HCT116 (cell line): Measurements from ENCODE around the gene ZC3H13. TPM values are rescaled to one million over a fixed set of nuclear protein-coding genes. Genes with fewer than 3 reads are reported as not detected.

ENCODE experiments used
- ATAC-seq: fragments of 200-7000 bp; cut with Tn5 transposase; 2 replicates; pipeline ENCODE4 v1.9.1; 2020; ENCODE audit warnings: mild to moderate bottlenecking, moderate library complexity
- BruUV-seq: library from RNA; stranded (reverse); fragments of 400-500 nt; replicated peaks from 2 replicates; lab custom pipeline; 2021; lab: Mats Ljungman, UMichigan
- CTCF ChIA-PET: fragments of 300-600 bp; sonication (Branson Sonifier 250); formaldehyde crosslinking; loops from one replicate; lab custom pipeline; 2021; ENCODE audit warnings: antibody characterized with exemption; lab: Charles Lee
- POLR2A ChIA-PET: fragments of 300-600, 350-600 bp; sonication (Branson Sonifier 250); formaldehyde crosslinking; loops from one replicate; lab custom pipeline; 2021; ENCODE audit warnings: antibody characterized with exemption; lab: Charles Lee
- RAD21 ChIA-PET, 2 experiments: fragments of 300-600 bp; sonication (Branson Sonifier 250); formaldehyde crosslinking; loops; one replicate each; lab custom pipeline; 2023; ENCODE audit warnings: low total read pairs in 2 of 2; ENCODE audit not compliant: uncharacterized antibody in 2 of 2, unreplicated experiment in 2 of 2, low non-redundant PET in 1 of 2; lab: Charles Lee
- DNase-seq: peaks from one replicate; pipeline ENCODE4 v3.0.0-alpha.2; 2010; ENCODE audit warnings: low read depth, low spot score
- H2AFZ ChIP-seq: fragments of 200-600 bp; shearing (Covaris generic), sonication (generic); 2 replicates; pipeline ENCODE4 v1.6.1; 2017; ENCODE audit warnings: low read depth, mixed run types, mixed read lengths, antibody characterized with exemption, low read length; ENCODE audit not compliant: poor library complexity, severe bottlenecking
- H3K27ac ChIP-seq: 2 replicates; pipeline ENCODE4 v1.5.1; 2012; ENCODE audit warnings: low read depth, low read length
- H3K27me3 ChIP-seq: fragments of 200-600 bp; sonication (generic); 2 replicates; pipeline ENCODE4 v1.6.1; 2016; ENCODE audit warnings: mixed run types, low read length, mixed read lengths; ENCODE audit not compliant: insufficient read depth
- H3K36me3 ChIP-seq, 2 experiments: fragments of 200-500 bp in 1 of 2; fragments of 200-600 bp in 1 of 2; sonication (Bioruptor generic) in 1 of 2; sonication (generic) in 1 of 2; 2 replicates each; pipeline versions ENCODE4 v1.5.1 to v1.6.1; 2014 to 2016; ENCODE audit warnings: low read length in 2 of 2, inconsistent platforms in 1 of 2, mixed read lengths in 1 of 2, mixed run types in 1 of 2; ENCODE audit not compliant: insufficient read depth in 2 of 2, control insufficient read depth in 1 of 2
- H3K4me1 ChIP-seq, 2 experiments: fragments of 200-600 bp in 1 of 2; sonication (generic) in 1 of 2; 2 replicates each; pipeline versions ENCODE4 v1.5.1 to v1.6.1; 2012 to 2017; ENCODE audit warnings: low read length in 2 of 2, inconsistent platforms in 1 of 2, mild to moderate bottlenecking in 1 of 2, mixed read lengths in 1 of 2, mixed run types in 1 of 2, moderate library complexity in 1 of 2; ENCODE audit not compliant: insufficient read depth in 2 of 2, control insufficient read depth in 1 of 2
- H3K4me2 ChIP-seq: fragments of 200-600 bp; sonication (generic); 2 replicates; pipeline ENCODE4 v1.6.1; 2017; ENCODE audit warnings: mixed run types, low read length, mixed read lengths
- H3K4me3 ChIP-seq, 2 experiments: fragments of 200-600 bp in 1 of 2; sonication (generic) in 1 of 2; replicated peaks in 1 of 2; 2 replicates each; pipeline ENCODE4 v1.5.1; 2011 to 2016; ENCODE audit warnings: low read length in 2 of 2, control low read depth in 1 of 2, low read depth in 1 of 2, mild to moderate bottlenecking in 1 of 2, mixed read lengths in 1 of 2, mixed run types in 1 of 2
- H3K79me2 ChIP-seq: fragments of 200-600 bp; sonication (generic); 2 replicates; pipeline ENCODE4 v1.6.1; 2017; ENCODE audit warnings: mild to moderate bottlenecking, mixed run types, low read length, moderate library complexity, mixed read lengths; ENCODE audit not compliant: insufficient read depth
- H3K9ac ChIP-seq: fragments of 200-600 bp; sonication (generic); 2 replicates; pipeline ENCODE4 v1.6.1; 2016; ENCODE audit warnings: low read length, mixed read lengths
- H3K9me2 ChIP-seq: fragments of 200-600 bp; sonication (generic), shearing (Covaris generic); 2 replicates; pipeline ENCODE4 v1.6.1; 2017; ENCODE audit warnings: mixed run types, mild to moderate bottlenecking, moderate library complexity; ENCODE audit not compliant: insufficient read depth
- H3K9me3 ChIP-seq, 2 experiments: fragments of 200-500 bp in 1 of 2; fragments of 200-600 bp in 1 of 2; sonication (Bioruptor generic) in 1 of 2; sonication (generic) in 1 of 2; 2 replicates each; pipeline ENCODE4 v1.6.1; 2014 to 2017; ENCODE audit warnings: low read length in 2 of 2, mixed read lengths in 2 of 2, inconsistent platforms in 1 of 2, low read depth in 1 of 2, mild to moderate bottlenecking in 1 of 2, mixed run types in 1 of 2, moderate library complexity in 1 of 2; ENCODE audit not compliant: control insufficient read depth in 1 of 2, insufficient read depth in 1 of 2
- H4K20me1 ChIP-seq: fragments of 200-600 bp; sonication (generic), shearing (Covaris generic); 2 replicates; pipeline ENCODE4 v1.6.1; 2017; ENCODE audit warnings: mixed run types, mild to moderate bottlenecking, moderate library complexity; ENCODE audit not compliant: insufficient read depth
- CBX3 ChIP-seq: IDR thresholded peaks from 2 replicates; pipeline ENCODE4 v1.6.1; 2012; ENCODE audit warnings: low read depth
- ELF1 ChIP-seq: IDR thresholded peaks from 2 replicates; pipeline ENCODE4 v1.6.1; 2012; ENCODE audit warnings: low read depth, borderline replicate concordance
- POLR2AphosphoS5 ChIP-seq: IDR thresholded peaks from 2 replicates; pipeline ENCODE4 v1.6.1; 2011; ENCODE audit warnings: mild to moderate bottlenecking, low read depth, low read length, moderate library complexity
- REST ChIP-seq: IDR thresholded peaks from 2 replicates; pipeline ENCODE4 v1.6.1; 2012; ENCODE audit warnings: low read depth
- SIN3A ChIP-seq: IDR thresholded peaks from 2 replicates; pipeline ENCODE4 v1.6.1; 2012; ENCODE audit warnings: low read depth
- YY1 ChIP-seq: IDR thresholded peaks from 2 replicates; pipeline ENCODE4 v1.6.1; 2011; ENCODE audit warnings: low read length, low read depth, moderate library complexity, mild to moderate bottlenecking; ENCODE audit not compliant: insufficient replicate concordance; ENCODE audit errors: extremely low read depth
- ZNF274 ChIP-seq: fragments of 200-500 bp; sonication (Bioruptor generic); IDR thresholded peaks from 2 replicates; pipeline ENCODE4 v1.6.1; 2014; ENCODE audit warnings: mild to moderate bottlenecking, low read depth, low read length, inconsistent platforms
- intact Hi-C: fragments of 100-400 bp; cut with micrococcal nuclease; formaldehyde crosslinking; loops from 2 replicates; pipeline ENCODE4 v1.10.0; 2022
- total RNA-seq: library from RNA; stranded (reverse); gene quantifications from one replicate; pipeline ENCODE4 v1.2.1, GENCODE V29; 2021; ENCODE audit not compliant: unreplicated experiment
- TF ChIP-seq, protein P1 (sequence below), 3 experiments: fragments of 200-600 bp in 1 of 3; sonication (generic) in 1 of 3; IDR thresholded peaks in 2 of 3; conservative IDR thresholded peaks in 1 of 3; 2 replicates each; pipeline ENCODE4 v1.5.1; 2012 to 2017; ENCODE audit warnings: low read depth in 2 of 3, low read length in 2 of 3, antibody characterized with exemption in 1 of 3, borderline replicate concordance in 1 of 3, control low read depth in 1 of 3, mild to moderate bottlenecking in 1 of 3, mixed read lengths in 1 of 3, mixed run types in 1 of 3, moderate library complexity in 1 of 3; ENCODE audit not compliant: insufficient read depth in 1 of 3

The ZC3H13 gene
- total RNA-seq, 1 experiment from 2014 or later, result 37.9 TPM

DNA sequence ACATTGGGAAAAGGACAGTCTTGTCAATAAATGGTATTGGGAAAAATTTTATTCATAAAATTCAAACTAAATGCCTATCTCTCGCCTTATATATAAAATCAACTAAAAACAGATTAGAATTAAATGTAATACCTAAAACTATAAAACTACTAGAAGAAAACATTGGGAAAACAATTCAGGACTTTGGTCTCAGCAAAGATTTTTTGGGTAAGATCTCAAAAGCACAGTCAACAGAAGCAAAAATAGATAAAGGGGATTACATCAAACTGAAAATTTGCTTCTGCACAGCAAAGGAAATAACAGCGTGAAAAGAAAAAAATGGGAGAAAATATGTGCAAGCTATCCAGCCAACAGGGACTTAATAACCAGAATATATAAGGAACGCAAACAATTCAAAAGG lies 24.3 kb upstream of the ZC3H13 start:
- H3K36me3 ChIP-seq, result no peaks in the 10 kb centered on the region
- DNase-seq (no peak), ATAC-seq (no peak)
- ChIA-PET CTCF (no interaction called here), RAD21 (no interaction called here), POLR2A (no interaction called here)
- H3K79me2 ChIP-seq, result no peaks in the 10 kb centered on the region
- no peak overlapping the region for H3K9ac ChIP-seq
- intact Hi-C loops, result no loop called here
- H3K4me3 ChIP-seq, result no peak overlapping the region
- no peaks in the 10 kb centered on the region for H3K27me3 ChIP-seq
- no peak overlapping the region for H3K27ac ChIP-seq
- H4K20me1 ChIP-seq, result no peaks in the 10 kb centered on the region
- H3K4me1 ChIP-seq, result no peaks in the 10 kb centered on the region
- no peak overlapping the region for H2AFZ ChIP-seq
- no peaks in the 10 kb centered on the region for H3K9me3 ChIP-seq
- BruUV-seq, result no TSS peak
- no peak overlapping the region for H3K4me2 ChIP-seq
- H3K9me2 ChIP-seq, result 0 out of 2 replicates have a peak, but pooled peaks cover 3% of the 10 kb centered on the region
- TF ChIP-seq YY1 (no peak), REST (no peak), ELF1 (no peak), SIN3A (no peak), CBX3 (no peak), POLR2AphosphoS5 (no peak), ZNF274 (no peak)
- TF ChIP-seq, protein P1, sequence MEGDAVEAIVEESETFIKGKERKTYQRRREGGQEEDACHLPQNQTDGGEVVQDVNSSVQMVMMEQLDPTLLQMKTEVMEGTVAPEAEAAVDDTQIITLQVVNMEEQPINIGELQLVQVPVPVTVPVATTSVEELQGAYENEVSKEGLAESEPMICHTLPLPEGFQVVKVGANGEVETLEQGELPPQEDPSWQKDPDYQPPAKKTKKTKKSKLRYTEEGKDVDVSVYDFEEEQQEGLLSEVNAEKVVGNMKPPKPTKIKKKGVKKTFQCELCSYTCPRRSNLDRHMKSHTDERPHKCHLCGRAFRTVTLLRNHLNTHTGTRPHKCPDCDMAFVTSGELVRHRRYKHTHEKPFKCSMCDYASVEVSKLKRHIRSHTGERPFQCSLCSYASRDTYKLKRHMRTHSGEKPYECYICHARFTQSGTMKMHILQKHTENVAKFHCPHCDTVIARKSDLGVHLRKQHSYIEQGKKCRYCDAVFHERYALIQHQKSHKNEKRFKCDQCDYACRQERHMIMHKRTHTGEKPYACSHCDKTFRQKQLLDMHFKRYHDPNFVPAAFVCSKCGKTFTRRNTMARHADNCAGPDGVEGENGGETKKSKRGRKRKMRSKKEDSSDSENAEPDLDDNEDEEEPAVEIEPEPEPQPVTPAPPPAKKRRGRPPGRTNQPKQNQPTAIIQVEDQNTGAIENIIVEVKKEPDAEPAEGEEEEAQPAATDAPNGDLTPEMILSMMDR (IDR thresholded peaks at IDR 0.05 in 2 of 3, conservative IDR thresholded peaks at IDR 0.05 in 1 of 3; ENCODE audit: borderline replicate concordance in 1 of 3, insufficient read depth in 1 of 3, low read depth in 2 of 3, low read length in 2 of 3), result no peak
